Fibroblast of pulmonary artery (primary cell): ENCODE results near the gene WWP2.
"Not testable (repeated sequence)": the region's sequence is repeated elsewhere in the genome, so short reads cannot be mapped to it uniquely, and the experiment has no call there.

Source experiments
- DNase-seq: peaks from one replicate; pipeline ENCODE4 v3.0.0-alpha.2; 2010; ENCODE audit warnings: low read depth
- H3K4me3 ChIP-seq: replicated peaks from 2 replicates; pipeline ENCODE4 v1.5.1; 2011; ENCODE audit warnings: low read depth, mild to moderate bottlenecking, control low read depth, low read length, moderate library complexity
- TF ChIP-seq, protein P1 (sequence below): IDR thresholded peaks from 2 replicates; pipeline ENCODE4 v1.5.1; 2011; ENCODE audit warnings: mild to moderate bottlenecking, control low read depth, low read length, inconsistent platforms; ENCODE audit errors: missing control alignments

WWP2 gene

GRCh38 chr16:69823831-69824563 lies 61.9 kb downstream of the WWP2 start:
- H3K4me3 ChIP-seq = no peak overlapping the region
- DNase-seq = peak; percentile 8
- TF ChIP-seq, protein P1, sequence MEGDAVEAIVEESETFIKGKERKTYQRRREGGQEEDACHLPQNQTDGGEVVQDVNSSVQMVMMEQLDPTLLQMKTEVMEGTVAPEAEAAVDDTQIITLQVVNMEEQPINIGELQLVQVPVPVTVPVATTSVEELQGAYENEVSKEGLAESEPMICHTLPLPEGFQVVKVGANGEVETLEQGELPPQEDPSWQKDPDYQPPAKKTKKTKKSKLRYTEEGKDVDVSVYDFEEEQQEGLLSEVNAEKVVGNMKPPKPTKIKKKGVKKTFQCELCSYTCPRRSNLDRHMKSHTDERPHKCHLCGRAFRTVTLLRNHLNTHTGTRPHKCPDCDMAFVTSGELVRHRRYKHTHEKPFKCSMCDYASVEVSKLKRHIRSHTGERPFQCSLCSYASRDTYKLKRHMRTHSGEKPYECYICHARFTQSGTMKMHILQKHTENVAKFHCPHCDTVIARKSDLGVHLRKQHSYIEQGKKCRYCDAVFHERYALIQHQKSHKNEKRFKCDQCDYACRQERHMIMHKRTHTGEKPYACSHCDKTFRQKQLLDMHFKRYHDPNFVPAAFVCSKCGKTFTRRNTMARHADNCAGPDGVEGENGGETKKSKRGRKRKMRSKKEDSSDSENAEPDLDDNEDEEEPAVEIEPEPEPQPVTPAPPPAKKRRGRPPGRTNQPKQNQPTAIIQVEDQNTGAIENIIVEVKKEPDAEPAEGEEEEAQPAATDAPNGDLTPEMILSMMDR = no peak

- H3K4me3 ChIP-seq, DNase-seq: not testable (repeated sequence)
These were observed 62.5 kb downstream of the WWP2 start for GRCh38 chr16:69824564-69825142.

- DNase-seq = no peak
- no peak overlapping the region for H3K4me3 ChIP-seq
- TF ChIP-seq, protein P1 = no peak
These were observed 65.4 kb downstream of the WWP2 start for GRCh38 chr16:69827524-69827923.

DNA sequence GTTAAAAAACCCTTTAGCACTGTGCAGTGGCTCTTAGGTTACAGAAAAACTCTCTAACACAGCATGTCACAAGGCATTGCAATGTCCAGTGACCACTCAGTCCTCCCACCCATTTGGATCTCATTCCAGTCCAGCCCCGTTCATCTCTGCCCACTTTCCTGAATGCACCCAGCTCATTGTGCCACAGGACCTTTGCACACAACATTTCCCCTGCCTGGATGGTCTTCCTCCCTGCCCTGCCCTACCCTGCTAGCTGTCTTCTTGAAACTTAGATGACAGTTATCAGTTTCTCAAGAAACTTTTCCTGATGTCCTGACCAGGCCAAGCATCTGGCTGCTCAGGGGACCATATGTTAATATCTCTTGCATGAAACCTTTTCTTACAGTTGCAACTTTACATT lies 67.2 kb downstream of the WWP2 start:
- no peak overlapping the region for H3K4me3 ChIP-seq
- TF ChIP-seq, protein P1 = no peak
- no peak for DNase-seq

DNA sequence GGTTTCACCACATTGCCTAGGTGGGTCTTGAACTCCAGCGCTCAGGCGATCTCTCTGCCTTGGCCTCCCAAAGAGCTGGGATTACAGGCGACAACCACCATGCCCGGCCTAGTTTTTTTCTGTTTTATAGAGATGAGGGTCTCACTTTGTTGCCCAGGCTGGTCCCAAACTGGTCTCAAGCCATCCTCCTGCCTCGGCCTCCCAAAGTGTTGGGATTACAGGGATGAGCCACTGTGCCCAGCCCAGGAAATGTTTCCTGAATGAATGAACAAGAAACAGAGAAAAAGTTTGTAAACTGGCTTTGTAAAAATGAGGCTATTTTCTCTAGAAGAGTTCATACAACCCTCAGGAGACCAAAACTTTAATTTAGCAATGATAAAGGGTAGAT lies 68.0 kb downstream of the WWP2 start:
- H3K4me3 ChIP-seq = no peak overlapping the region
- DNase-seq = no peak
- TF ChIP-seq, protein P1 = no peak

DNA sequence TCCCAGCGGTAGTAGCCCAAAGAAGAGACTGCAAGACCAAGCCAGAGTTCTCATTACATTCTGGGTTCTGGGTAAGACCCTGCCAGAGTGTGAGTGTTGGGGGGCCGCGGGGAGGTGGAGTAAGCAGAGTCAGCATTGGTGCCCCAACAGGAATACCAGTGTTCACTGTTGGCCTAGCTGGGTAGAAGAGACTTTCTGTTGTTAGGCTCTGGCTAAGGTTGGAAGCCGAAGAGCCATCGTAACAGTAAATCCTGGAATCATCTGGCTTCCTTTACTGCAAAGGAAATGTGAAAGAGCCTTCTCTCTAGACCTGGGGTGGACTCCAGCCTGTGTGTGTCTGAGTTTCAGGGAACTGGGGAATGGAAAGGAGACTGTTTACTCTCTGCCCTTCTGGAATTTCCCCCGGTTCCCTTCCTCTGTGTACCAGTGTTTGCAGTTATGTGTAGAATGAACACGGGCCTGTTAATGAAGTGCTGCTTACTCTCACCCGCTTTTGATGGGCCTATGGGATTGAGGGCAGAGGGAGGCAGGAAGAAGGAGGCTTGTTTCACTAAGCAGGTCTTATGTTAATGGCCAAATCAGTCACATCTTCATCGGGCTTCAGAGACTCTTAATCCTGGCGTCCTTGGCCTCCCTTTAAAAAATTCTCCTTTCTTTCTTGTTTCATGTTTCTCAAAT lies 68.5 kb downstream of the WWP2 start:
- DNase-seq = no peak
- H3K4me3 ChIP-seq = no peak overlapping the region
- TF ChIP-seq, protein P1 = no peak

DNA sequence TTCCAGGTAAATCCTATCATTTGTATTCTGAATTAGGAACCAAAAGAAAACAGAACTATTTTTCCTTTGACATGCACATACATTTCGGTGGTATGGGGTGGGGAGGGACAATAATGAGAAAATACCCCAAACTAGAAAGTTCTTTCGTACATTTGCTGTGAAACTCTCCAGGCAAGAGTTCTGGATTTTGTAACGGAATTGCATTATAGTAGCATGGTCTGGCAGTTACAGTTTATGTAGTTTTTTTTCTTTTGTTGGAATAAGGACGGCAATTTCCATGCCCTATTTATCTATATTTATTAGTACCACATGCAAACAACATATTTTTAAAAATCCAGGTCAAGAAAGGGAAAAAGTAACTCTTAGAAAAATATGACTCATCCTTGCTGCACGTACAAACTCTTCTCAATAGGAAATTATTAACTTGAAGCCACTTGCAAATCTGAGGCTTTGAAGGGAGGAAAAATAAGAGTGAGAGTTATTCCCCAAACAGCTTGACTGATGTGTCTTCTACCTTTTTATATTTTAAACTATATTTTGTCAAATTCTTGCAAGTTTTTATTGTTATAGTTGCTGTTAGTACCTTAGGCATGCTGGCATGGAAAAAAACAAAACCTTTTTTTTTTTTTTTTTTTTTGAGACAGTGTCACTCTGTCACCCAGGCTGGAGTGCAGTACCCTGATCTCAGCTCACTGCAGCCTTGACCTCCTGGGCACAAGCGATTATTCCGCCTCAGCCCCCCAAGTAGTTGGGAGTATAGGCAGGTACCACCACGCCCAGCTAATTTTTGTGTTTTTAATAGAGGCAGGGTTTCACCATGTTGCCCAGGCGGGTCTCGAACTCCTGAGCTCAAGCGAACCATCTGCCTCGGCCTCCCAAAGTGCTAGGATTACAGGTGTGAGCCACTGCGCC lies 69.3 kb downstream of the WWP2 start:
- DNase-seq = peak; percentile 11
- no peak overlapping the region for H3K4me3 ChIP-seq
- TF ChIP-seq, protein P1 = no peak
